HG03432 (cell line): ENCODE data around the gene DNHD1.

Source experiments
- ATAC-seq: cut with Tn5 transposase; IDR thresholded peaks from one replicate; pipeline ENCODE4 v1.9.1; 2021; ENCODE audit warnings: mild to moderate bottlenecking, moderate library complexity; ENCODE audit not compliant: unreplicated experiment

DNHD1 gene

DNA sequence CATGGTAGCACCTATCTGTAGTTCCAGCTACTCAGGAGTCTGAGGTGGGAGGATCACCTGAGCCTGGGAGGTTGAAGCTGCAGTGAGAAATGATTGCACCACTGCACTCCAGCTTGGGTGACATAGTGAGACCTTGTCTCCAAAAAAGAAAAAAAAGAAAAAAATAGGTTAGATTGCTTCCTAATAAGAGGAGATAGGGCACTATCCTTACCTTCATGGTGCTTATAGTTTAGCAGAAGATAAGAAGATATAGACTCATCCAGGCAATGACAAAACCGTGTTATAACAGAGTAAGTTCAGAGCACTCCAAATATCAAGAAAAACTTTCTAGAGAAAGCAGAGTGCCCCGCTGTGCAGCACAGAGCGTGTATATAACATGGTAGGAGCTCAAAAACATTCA is 64.2 kb downstream of the DNHD1 start:
- ATAC-seq, result no peak

DNA sequence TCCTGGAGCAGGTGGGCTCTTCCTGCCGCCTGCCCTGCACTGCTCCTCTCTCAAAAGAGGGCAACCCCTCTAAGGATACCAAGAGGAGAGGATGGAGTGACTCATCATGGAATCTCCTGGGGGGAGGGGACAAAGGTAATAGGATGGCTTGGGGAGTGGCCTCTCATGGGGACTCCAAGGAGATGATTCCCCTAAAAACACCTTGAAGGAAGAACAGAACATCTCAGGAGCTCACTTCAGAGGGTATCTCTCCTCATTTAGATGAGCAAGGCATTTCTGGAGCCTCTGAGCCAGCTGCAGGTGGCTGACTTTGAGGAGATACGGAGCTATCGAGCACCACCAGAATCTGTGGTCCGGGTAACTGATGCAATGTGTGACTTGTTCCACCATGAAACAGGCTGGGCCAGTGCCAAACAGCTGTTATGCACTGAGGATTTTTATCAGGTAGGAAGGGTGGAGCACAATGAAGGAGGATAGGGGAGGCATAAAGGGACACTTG is 66.1 kb downstream of the DNHD1 start:
- ATAC-seq, result no peak

DNA sequence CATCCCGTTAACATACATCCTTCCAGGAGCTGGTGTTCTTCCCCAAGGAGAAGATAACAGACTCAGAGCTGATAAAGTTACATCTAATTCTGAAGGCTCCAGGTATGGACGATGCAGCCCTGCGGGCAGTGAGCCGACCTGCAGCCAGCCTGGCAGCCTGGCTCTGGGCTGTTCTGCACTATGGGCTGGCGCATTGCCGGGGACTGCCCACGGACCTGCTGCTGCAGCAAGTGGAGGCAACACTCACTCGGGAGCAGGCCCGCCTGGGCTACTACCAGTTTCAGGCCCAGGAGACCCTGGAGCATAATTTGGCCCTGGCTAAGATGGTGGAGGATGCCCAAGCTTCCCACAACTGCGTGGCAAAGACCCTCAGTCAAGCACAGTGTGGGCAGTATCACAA is 66.6 kb downstream of the DNHD1 start:
- no peak for ATAC-seq

DNA sequence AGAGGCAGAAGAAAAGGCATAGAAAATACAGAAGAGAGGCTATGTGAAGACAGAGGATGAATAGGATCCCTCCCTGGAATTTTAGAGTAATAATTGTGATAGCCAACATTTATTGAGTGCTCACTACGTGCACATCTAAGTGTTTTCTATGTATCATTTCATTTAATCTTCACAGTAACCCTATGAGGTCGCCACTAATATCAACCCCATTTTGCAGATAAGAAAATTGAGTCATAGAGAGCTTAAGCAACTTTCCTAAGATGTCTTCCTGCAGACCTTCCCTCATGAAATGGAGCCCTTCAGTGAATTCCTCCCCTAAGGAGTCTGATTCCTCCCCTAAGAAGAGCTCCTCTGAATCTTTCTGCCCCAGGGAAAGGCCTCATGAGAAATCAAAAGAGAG is 68.2 kb downstream of the DNHD1 start:
- no peak for ATAC-seq

DNA sequence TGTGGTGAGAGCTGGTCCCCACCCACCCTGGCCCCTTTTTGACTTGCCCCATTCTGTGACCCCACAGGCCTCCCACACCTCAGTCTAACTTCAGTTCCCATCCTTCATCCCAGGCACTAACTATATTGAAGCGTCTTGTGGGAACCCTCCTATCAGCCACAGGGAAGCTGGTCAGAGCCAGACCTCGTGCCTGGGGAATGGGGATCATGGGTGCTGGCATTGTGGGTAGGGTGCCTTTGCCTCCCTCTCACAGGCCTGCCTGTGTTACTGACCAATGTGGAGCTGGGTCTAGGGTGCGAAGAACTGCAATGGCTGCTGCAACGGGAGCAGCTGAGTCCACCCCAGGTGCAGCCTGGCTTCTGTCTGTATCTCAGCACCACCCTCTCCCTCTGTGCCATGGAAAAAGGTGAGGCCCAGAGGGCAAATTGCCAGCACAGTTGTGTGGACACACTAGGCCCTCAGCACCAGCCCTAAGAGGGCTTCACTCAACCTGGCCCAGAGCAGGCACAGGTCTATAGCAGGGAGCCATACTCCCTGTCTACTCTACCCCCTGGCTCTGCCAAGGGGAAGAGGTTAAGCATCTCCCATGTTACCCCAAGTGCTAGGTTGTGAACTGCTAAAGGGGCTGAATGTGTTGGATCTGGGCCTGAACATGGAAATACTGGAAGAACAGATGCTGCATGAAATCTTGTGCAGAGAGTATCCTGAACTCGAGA is 69.1 kb downstream of the DNHD1 start:
- no peak for ATAC-seq

DNA sequence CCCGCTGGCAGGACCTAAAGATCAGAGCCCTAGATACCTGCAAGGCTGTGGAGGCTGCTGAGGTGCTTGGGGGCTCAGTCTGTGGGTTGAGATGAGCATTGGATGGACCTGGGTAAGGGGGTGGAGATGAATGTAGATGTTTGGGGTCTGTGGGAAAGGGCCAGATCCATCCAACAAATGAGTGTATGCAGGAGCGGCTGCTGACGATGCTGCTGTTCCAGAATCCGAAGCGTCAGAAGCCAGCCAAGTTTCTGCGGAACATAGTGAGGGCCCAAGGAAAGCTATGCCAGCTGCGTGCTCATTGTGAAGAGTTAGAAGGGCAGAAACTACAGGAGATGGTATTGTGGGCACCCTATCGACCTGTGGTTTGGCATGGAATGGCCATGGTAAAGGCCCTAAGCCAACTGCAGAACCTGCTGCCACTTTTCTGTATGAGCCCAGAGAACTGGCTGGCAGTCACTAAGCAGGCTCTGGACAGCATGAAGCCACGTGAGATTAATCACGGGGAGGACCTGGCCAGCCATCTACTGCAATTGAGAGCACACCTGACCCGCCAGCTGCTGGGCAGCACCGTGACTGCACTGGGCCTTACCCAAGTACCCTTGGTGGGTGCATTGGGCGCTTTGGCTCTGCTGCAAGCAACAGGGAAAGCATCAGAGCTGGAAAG is 69.8 kb downstream of the DNHD1 start:
- no peak for ATAC-seq

DNA sequence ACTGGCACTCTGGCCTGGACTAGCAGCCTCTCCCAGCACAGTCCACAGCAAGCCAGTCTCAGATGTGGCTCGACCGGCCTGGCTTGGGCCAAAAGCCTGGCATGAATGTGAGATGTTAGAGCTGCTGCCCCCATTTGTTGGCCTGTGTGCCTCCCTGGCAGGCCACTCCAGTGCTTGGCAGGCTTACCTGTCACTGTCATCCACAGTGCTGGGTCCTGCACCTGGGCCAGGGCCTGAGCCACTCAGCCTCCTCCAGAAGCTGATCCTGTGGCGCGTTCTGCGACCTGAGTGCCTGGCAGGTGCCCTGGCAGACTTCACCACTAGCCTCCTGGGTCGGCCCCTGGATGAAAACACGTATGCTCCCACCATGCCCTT is 70.3 kb downstream of the DNHD1 start:
- no peak for ATAC-seq

DNA sequence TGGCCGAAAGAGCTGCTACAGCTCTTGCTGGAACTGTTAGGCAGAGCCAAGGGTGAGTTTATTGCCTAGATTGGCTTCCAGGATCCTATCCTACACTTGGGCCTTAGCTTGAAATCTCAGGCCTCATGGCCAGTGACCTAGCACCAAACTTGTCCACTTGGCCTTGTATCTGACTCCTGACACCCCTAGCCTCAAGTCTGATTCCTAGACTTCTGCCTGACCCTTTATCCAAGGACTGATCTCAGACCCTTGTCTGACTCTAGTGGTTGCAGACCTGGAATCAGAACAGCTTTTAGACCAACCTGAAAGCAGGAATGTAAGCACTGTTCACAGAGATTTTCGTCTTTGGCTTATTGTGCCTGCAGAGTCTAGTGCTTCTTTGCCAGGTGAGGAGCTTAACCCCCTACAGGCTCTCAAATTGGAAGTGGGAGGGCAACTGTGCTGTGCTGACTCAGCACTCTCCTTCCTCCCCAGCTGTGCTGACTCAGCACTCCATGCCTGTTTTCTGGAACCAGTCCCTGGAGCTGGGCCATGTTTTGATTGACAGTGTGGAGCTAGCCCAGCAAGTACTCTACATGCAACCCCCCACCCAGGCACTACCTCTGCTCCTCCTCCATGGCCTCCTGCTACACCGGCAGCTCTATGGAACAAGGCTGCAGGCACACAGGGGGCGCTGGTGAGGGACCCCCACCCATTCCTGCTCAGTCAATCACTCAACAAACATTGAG is 71.3 kb downstream of the DNHD1 start:
- no peak for ATAC-seq

DNA sequence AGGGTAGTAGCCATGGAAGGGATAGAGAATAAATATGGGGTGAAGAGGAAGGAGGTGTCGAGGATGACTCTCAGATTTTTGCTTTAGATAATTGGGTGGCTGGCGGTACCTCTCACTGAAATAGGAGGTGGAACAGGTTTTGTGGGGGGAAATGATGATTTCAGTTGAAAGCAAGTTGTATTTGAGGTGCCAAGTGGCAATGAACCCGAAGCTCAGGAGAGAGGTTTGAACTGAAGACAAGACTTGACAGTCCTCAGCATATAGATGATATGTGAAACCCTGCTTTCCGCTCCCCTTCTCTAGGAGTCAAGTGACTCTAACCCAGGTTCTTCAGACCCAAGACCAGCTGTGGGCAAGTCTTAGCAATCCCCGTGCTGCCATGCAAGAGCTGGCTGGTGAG is 72.6 kb downstream of the DNHD1 start:
- no peak for ATAC-seq

DNA sequence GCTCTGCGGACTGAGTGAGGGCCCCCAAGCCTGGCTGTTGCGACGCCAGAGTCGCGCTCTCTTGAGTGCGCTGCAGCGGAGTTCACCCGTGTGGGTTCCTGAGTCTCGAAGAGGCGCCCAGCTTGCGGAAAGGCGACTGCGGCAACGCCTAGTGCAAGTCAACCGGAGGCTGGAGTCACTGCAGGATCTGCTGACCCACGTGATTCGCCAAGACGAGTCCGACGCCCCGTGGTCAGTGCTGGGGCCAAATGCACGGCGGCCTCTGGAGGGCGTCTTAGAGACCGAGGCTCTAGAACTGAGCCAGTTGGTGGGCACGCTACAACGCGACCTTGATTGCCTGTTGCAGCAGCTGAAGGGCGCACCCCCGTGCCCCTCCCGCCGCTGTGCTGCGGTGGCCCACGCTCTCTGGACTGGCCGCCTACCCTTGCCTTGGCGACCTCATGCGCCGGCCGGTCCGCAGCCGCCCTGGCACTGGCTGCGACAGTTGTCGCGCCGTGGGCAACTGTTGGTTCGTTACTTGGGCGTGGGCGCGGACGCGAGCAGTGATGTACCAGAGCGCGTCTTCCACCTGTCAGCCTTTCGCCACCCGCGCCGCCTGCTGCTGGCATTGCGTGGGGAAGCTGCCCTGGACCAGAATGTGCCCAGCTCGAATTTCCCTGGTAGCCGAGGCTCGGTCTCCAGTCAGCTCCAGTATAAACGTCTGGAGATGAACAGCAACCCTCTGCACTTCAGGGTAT is 73.8 kb downstream of the DNHD1 start:
- no peak for ATAC-seq

DNA sequence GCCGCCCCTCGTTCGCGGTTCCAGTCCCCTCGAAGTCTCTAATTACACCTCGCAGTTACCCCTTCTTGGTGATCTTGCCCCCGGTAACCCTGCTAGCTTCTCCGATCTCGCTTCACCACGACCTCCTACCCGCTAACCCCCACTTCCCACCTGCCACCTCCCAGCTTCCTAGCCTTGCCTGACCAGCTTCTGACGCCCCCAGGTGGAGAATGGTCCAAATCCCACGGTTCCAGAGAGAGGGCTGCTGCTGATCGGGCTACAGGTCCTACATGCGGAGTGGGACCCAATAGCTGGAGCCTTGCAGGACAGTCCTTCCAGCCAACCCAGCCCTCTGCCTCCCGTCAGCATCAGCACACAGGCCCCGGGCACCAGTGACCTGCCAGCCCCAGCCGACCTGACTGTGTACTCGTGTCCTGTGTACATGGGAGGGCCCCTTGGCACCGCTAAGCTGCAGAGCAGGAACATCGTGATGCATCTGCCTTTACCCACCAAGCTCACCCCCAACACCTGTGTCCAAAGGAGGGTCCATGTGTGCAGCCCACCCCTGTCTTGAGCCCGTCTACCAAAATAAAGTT is 74.4 kb downstream of the DNHD1 start:
- ATAC-seq, result no peak

DNA sequence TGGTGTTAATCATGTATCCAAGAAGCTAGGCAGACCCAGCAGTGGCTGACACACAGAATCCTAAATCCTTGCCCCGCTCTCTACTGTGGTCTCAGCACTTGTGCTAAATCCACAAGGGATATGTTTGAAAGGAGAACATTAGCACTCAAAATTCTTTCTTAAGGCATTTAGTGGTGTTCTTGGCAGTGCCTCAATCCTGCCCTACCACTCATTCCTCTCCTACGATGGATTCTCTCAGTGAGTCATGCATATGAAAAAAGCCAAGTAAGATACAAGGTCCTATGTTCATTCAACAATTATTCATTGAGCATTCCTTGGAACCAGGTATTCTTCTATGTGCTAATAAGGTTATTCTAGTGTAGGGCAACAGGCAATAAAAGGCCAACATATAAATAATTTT is 75.1 kb downstream of the DNHD1 start:
- no peak for ATAC-seq

DNA sequence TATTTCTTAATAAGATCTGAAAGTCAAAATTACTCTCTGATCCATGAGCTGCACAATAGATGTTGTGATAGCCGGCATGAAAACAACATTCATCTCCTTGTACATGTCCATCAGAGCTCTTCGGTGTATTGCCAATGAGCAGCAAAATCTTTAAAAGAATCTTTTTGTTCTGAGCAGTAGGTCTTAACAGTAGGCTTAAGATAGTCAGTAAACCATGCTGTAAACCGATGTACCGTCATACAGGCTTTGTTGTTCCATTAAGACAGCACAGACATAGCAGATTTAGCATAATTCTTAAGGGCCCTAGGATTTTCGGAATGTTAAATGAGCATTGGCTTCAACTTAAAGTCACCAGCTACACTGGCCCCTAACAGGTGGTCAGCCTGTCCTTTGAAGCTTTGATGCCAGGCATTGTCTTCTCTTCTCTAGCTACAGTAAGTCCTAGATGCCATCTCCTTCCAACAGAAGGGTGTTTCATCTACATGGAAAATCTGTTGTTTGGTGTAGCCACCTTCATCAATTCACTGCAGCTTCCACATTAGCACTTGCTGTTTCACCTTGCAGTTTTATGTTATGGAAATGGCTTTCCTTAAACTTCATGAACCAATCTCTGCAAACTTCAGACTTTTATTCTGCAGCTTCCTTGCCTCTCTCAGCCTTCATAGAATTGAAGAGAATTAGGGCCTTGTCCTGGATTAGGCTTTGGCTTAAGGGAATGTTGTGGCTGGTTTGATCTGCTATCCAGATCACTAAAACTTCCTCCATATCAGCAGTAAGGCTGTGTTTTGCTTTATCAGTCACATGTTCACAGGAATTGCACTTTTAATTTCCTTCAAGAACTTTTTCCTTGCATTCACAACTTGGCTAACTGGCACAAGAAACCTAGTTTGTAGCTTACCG is 78.0 kb downstream of the DNHD1 start:
- ATAC-seq, result no peak

DNA sequence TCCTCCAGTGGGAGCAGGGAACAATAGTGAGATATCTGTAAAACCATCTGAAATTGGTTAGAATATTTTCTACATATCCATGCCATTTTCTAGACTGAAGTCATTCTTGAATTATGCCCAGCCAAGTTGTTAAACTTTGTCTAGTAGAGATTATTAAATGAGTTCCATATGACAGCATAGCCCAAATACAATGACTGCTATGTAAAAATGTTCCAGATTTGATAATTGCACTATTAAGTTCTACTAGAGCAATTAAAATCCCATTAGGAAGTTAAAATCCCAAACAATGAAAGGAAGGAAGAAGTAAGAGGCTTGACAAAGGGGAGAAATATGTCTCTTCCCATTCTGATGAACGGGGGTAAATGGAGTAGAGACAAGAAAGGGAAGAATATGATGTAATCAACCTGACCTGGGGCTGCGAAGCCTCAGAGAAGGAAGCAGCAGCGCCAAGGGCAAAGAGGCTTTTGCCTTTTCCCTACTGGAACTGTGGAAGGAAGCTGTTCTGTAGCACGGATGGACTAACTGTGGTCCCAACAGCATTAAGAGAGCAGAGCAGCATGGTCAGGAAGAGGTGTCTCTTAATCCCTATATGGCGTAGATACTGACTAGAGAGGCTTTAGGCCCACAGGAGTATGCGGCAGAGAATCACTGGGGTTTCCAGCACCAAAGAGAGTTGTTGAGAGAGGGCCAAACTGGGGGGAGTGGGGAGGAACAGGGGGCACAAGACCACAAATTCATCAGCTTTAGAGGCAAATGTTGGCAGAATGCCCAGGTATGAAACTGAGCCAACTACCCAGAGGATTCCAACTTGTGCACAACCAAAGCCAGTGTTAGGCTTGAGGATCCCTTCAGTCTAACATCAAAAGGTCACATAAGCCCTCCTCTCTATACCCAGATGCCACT is 79.6 kb downstream of the DNHD1 start:
- no peak for ATAC-seq

DNA sequence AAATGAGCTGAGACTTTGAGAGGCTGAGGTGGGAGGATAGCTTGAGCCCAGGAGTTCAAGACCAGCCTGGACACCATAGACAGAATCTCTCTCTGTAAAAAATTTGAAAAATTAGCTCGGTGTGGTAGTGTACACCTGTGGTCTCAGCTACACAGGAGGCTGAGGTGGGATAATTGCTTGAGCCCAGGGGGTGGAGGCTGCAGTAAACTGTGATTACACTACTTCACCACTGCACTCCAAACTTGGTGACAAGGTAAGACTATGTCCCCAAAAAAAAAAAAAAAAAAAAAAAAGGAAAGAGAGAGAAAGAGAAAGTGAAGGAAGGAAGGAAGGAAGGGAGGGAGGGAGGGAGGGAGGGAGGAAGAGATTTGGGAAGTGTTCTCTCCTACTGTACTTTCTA is 81.1 kb downstream of the DNHD1 start:
- ATAC-seq, result no peak

DNA sequence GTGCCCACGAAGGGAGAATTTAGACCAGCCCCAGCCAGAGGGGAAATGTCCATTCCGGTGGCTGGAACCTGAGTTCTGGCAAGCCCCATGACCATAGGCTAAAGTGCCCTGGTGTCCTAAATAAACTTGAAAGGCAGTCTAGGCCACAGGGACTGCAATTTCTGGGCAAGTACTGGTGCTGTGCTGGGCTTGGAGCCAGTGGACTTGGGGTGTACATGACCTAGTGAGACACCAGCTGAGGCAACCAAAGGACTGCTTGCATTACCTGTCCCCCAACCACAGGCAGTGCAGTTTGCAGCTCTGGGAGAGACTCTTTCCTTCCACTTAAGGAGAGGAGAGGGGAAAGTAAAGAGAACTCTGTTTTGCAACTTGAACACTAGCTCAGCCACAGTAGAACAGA is 82.6 kb downstream of the DNHD1 start:
- ATAC-seq, result no peak

DNA sequence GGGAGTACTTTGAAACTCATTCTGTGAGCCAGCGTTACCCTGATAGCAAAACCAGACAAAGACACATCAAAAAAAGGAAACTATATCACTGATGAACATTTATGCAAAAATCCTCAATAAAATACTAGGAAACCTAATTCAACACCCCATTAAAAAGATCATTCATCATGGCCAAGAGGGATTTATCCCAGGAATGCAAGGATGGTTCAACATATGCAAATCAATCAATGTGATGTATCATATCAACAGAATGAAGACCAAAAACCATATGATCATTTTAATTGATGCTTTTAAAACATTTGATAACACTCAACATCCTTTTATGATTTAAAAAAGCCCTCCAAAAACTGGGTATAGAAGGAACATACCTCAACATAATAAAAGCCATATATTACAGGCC is 86.5 kb downstream of the DNHD1 start:
- ATAC-seq, result no peak

DNA sequence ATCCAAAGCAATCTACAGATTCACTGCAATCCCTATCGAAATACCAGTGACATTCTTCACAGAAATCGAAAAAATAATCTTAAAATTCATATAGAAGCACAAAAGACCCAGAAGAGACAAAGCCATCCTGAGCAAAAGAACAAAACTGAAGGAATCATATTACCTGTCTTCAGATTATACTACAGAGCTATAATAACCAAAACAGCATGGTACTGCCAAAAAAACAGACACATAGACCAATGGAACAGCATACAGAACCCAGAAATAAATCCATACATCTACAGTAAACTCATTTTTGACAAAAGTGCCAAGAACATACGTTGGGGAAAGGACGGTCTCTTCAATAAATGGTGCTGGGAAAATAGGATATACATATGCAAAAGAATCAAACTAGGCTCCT is 87.4 kb downstream of the DNHD1 start:
- no peak for ATAC-seq
